HG03135 (cell line): ENCODE results near the gene GPR132.

ENCODE experiments used
- ATAC-seq: cut with Tn5 transposase; IDR thresholded peaks from one replicate; pipeline ENCODE4 v1.9.1; 2021; ENCODE audit warnings: mild to moderate bottlenecking, moderate library complexity; ENCODE audit not compliant: unreplicated experiment

GPR132 gene

DNA sequence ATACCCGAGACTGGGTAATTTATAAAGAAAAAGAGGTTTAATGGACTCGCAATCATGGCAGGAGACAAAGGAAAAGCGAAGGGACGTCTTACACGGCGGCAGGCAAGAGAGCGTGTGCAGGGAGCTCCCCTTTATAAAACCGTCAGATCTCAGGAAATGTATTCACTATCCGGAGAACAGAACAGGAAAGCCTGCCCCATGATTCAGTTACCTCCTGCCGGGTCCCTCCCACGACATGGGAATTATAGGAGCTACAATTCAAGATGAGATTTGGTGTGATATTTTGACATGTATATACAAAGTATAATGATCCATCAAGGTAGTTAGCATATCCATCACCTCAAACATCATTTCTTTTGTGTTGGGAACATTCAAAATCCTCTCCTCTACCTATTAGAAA, 42.1 kb downstream of the GPR132 start:
- no peak for ATAC-seq

- ATAC-seq = no peak
Measured at GRCh38 chr14:105022276-105022670, 43.0 kb downstream of the GPR132 start.

DNA sequence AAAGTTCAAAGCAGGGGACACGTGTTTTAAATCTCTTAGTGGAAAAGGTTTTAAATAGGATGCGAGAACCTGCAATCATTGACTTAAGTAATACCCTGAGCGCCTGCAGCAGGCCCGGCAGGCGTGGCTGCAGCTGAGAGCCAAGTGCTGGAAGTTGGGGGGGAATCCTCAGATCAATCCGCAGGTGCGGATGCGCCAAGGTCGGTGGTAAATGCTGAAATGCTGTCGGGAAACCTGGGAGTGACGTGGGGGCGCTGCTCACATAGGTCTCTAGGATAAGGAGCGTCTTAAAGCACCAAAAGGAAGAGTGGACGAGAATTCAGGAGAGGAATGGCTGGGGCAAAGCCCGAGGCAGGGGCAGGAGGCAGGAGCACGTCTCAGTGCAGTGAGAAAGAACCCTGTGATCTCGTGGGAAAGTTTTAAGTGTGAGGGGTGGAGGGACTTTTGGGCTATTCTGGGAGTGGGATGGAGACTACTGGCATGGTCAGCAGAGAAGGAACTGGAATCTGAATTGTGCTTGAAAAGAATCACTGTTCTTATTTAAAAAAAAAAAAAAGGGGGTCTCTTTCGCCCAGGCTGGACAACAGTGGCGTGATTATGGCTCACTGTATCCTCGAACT, 43.5 kb downstream of the GPR132 start:
- peak; percentile 3 for ATAC-seq

DNA sequence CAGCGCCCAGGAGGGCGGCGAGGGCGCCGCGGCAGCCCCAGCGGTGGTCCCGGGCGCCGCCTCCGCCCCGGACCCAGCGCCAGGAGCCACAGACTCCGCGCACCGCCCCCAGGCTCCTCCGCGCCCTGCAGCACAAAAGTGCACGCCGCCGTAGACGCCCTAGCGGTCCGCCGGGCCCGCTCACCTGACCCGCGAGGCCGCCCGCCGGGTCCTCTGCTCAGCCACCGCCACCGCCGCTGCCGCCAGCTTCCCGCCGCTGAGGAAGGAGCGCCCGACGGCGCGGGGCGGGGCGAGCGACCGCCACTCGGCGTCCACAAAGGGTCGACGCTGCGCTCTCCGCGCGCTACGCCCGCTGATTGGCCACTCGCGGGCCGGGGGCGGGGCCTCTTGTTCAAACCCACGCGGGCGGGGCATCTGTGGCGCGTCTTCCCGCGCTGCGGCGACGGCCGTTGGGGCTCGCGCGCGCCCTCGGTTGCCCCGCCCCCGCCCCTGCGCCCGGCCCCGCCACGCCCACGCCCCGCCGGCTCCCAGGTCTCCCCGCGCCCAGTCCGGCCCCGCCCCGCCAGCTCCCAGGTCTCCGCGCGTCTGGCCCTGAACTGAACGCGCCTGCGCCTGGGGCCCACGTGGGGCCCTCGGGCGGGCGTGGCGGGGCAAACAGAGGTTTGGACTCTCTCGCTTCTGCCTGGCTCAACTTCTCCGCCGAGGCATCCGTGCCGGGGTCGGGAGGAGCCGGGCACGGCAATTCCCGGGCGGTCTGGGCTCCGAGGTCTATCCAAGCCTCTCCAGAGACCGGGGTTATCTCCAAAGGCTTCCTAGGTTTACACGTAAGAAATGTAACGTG, 44.2 kb downstream of the GPR132 start, which contains the start of gene CDCA4:
Gene CDCA4, minus strand, starts transcription at position 269 of the 841 bp plus-strand sequence. CDS start 9,154 bp downstream, outside the sequence.
- ATAC-seq = peak; percentile 80

DNA sequence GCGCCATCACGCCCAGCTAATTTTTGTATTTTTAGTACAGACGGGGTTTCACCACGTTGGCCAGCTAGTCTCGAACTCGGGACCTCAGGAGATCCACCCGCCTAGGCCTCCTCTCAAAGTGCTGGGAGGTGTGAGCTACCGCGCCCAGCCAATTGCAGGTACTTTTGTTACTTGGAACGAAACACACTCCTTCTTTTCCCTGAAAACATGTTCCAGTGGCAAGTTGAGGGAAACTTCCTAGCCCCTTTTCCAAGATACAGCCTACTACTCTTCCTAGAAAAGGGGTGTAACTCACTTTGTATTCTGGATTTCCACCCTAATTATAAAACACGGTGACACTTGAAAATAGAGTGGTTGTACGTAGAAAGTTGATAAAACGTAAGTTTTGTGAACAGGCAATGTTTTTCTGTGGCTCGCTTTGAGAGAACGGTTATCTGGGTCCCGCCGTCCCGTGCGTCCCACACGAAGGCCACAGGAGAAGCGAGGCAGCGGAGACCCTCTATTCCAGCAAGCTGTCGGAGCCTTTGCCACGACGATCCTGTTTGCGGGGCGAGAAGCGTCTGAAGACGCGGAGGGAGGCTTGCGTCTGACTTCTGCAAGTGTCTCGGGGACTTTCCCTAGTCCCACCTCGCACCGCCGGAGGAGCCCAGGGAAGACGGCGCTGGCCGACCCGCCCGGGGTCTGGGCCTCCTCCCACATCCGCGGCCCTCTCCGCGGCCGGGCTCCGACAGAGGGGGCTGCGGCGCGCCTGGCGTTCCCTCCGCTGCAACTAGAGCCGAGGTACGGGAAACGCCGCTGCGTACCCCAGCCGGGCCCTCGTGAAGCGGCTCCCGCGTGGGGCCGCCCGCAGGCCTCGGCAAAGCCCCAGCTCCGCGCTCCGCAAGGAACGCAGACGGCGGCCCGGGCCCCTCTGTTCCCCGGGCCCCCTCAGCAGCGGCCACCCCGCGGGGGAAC, 45.1 kb downstream of the GPR132 start:
- peak; percentile 23 for ATAC-seq

GRCh38 chr14:105018414-105018813, 46.8 kb downstream of the GPR132 start:
- no peak for ATAC-seq

DNA sequence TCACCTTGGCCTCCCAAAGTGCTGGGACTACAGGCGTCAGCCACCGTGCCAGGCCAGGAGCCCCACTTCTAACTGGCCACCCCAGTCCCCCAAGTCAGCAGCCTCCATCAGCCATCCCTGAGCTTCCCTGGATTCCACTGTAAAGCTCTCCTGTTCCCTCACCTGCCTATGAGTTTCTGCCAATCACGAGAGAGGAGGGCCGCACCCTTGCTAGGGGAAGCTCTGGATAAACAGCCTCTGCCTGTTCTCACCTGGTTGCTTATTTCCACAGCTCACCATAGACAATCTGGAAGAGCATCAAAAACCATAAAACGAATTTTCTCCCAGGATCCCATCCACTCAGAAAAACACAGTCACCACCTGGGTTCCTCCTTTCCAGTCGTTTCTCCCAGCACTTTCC, 49.3 kb downstream of the GPR132 start:
- ATAC-seq = no peak

DNA sequence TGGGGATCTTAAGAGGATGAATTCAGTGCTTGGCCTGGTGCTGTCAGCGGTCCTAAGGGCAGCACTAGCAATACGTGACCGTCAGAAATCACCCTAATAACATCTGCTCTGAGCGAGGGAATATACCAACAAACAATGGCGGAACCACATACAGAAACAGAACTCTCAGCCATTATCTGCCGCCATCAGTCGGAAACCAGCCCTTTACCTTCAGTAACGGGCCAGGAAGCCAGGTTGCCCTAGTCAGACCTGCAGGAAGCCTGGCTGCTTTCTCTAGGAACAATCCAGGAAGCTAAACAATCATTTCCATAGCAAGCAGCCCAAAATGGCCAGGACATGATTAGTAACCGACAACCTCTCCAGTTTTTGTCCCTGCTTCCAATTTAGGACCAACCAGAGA, 50.0 kb downstream of the GPR132 start:
- no peak for ATAC-seq

DNA sequence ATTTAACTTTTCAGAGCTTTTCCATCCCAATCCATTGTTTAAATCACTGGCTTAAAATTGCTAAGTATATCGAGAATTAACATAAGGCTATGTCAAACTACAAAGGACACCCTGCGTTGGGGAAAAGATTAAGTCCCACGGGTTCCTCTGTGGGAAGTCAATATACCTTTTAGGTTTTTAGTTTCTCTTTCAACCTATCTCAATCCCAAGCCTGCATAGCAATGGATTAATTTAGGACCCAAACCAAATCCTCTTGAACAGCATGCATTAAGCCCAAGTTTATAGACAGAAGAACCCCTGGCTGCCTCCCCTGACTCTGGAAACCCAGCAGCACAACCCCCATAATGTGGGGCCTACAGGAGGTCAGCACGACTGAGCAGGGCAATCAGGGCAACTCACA, 50.6 kb downstream of the GPR132 start:
- no peak for ATAC-seq

GRCh38 chr14:105014032-105014431, 51.2 kb downstream of the GPR132 start:
- no peak for ATAC-seq

GRCh38 chr14:105013150-105013785, 52.0 kb downstream of the GPR132 start:
- no peak for ATAC-seq

DNA sequence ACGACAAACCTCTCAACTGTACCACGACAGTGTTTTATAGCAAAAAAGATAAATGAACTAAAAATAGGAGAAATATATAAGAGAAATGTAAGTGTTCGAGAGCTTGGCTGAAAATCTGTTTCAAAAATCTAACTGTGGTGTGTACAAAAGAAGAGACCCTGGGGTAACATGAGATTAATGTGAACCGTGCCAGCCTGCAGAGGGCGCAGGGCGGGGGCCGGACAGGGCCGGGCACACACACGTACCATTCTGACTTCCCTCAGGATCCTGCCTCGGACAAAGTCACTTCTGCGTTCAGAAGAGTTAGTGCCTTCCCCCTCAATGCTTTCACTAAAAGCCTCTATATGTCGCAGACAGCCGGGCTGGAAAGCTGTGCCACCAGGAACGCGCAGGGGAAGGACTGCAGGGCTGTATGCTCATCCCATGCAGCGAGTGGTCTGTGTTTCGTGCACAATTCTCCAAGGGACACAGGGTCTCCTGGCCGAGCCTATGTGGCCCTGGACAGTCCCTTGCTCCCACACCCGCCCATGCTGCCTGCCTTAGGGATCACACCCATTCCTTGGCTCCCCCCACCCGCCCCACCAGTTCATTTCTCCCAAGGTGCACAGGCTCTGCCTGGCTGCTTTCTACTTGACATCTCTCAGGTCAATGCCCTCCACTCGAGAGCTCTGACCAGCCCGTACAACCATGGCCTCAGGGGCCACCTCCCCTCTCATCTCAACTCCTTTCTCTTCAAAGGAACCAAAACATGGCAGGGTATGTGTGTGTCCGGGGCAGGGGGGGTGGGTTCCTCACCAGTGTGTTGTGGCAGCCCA, 52.9 kb downstream of the GPR132 start:
- no peak for ATAC-seq

- ATAC-seq = no peak
Measured at GRCh38 chr14:105011312-105011990, 53.8 kb downstream of the GPR132 start.

DNA sequence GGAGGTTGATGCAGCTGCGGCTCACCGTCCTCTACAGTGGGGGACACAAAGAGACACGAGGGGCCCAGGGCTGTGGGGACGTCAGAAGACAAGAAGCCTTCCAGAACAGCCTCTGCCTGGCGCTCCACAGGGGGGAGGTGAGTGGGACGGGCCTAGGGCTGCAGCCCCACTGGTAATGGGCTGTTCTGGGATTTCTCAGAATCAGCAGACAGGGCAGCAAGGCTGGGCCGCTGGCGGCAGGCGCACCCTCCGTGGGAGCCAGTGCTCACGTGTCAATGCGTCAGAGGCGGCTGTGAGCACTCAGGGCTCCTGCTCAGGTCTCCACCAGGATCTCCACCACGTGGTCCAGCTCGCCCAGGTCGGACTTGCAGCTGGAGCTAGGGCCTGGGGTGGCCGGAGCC, 54.3 kb downstream of the GPR132 start:
- ATAC-seq = no peak

- ATAC-seq = no peak
Measured at GRCh38 chr14:105010106-105010505, 55.1 kb downstream of the GPR132 start.

- no peak for ATAC-seq
Measured at GRCh38 chr14:105007593-105008264, 57.5 kb downstream of the GPR132 start.

GRCh38 chr14:105006831-105007592, 58.2 kb downstream of the GPR132 start:
- ATAC-seq = no peak
